A549 (cell line): ENCODE results near the gene ETV3L.

ENCODE experiments used
- EHMT2 ChIP-seq: fragments of 200-600 bp; sonication (generic); IDR thresholded peaks from 2 replicates; pipeline ENCODE4 v1.6.1; 2016; ENCODE audit warnings: antibody characterized with exemption, low read depth, mild to moderate bottlenecking, moderate library complexity
- EP300 ChIP-seq, 2 experiments: fragments of >200 bp; sonication (Bioruptor Twin); formaldehyde crosslinking; IDR thresholded peaks; 2 replicates in 1 of 2; 3 replicates in 1 of 2; pipeline ENCODE4 v1.6.1; 2016 to 2017
- GATA3 ChIP-seq: IDR thresholded peaks from 2 replicates; pipeline ENCODE4 v1.6.1; 2012; ENCODE audit warnings: borderline replicate concordance
- NR3C1 ChIP-seq: fragments of >200 bp; sonication (Bioruptor Twin); formaldehyde crosslinking; IDR thresholded peaks from 3 replicates; pipeline ENCODE4 v1.6.1; 2017
- POLR2A ChIP-seq: IDR thresholded peaks from 2 replicates; pipeline ENCODE4 v1.6.1; 2012; ENCODE audit warnings: mild to moderate bottlenecking, low read length
- SMC3 ChIP-seq: fragments of >200 bp; sonication (Bioruptor Twin); formaldehyde crosslinking; IDR thresholded peaks from 3 replicates; pipeline ENCODE4 v1.6.1; 2018; ENCODE audit warnings: inconsistent platforms
- ZFP36 ChIP-seq: fragments of 450-650 bp; IDR thresholded peaks from 2 replicates; pipeline ENCODE4 v1.6.1; 2014; ENCODE audit warnings: borderline replicate concordance; ENCODE audit not compliant: partially characterized antibody
- TF ChIP-seq, protein P1 (sequence below): fragments of >200 bp; sonication (Bioruptor Twin); formaldehyde crosslinking; IDR thresholded peaks from 3 replicates; pipeline ENCODE4 v1.5.1; 2016
- TF ChIP-seq, protein P2 (sequence below): fragments of 200-600 bp; sonication (generic); IDR thresholded peaks from 2 replicates; pipeline ENCODE4 v1.6.1; 2016; ENCODE audit warnings: antibody characterized with exemption, mild to moderate bottlenecking, moderate library complexity
- TF ChIP-seq, protein P3 (sequence below): fragments of 450-650 bp; IDR thresholded peaks from 2 replicates; pipeline ENCODE4 v1.6.1; 2014; ENCODE audit warnings: antibody characterized with exemption

DNA sequence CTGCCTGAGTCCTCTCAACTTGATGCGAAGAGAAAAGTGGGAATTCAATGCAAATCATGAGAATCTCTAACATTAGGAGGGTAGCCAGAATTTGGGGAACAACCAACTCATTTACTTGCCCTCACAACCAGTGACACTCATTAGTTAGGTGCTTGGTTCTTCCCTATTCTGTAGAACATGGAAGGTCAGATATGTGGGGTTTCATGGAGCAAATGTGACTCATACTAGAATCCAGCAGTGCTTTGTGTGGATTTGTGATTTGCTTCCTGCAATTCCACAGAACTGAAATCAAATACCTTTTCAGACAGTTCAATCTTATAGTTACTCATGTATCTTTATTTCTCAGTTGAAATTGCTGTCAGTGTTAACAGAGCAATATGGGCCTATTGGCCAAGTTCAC, 45.5 kb upstream of the ETV3L start:
- TF ChIP-seq, protein P1, sequence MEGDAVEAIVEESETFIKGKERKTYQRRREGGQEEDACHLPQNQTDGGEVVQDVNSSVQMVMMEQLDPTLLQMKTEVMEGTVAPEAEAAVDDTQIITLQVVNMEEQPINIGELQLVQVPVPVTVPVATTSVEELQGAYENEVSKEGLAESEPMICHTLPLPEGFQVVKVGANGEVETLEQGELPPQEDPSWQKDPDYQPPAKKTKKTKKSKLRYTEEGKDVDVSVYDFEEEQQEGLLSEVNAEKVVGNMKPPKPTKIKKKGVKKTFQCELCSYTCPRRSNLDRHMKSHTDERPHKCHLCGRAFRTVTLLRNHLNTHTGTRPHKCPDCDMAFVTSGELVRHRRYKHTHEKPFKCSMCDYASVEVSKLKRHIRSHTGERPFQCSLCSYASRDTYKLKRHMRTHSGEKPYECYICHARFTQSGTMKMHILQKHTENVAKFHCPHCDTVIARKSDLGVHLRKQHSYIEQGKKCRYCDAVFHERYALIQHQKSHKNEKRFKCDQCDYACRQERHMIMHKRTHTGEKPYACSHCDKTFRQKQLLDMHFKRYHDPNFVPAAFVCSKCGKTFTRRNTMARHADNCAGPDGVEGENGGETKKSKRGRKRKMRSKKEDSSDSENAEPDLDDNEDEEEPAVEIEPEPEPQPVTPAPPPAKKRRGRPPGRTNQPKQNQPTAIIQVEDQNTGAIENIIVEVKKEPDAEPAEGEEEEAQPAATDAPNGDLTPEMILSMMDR, result no peak
- TF ChIP-seq EHMT2, result no peak
- TF ChIP-seq NR3C1, result no peak
- no peak for TF ChIP-seq ZFP36
- TF ChIP-seq EP300 (IDR thresholded peaks at IDR 0.05), result no peak
- TF ChIP-seq, protein P2, sequence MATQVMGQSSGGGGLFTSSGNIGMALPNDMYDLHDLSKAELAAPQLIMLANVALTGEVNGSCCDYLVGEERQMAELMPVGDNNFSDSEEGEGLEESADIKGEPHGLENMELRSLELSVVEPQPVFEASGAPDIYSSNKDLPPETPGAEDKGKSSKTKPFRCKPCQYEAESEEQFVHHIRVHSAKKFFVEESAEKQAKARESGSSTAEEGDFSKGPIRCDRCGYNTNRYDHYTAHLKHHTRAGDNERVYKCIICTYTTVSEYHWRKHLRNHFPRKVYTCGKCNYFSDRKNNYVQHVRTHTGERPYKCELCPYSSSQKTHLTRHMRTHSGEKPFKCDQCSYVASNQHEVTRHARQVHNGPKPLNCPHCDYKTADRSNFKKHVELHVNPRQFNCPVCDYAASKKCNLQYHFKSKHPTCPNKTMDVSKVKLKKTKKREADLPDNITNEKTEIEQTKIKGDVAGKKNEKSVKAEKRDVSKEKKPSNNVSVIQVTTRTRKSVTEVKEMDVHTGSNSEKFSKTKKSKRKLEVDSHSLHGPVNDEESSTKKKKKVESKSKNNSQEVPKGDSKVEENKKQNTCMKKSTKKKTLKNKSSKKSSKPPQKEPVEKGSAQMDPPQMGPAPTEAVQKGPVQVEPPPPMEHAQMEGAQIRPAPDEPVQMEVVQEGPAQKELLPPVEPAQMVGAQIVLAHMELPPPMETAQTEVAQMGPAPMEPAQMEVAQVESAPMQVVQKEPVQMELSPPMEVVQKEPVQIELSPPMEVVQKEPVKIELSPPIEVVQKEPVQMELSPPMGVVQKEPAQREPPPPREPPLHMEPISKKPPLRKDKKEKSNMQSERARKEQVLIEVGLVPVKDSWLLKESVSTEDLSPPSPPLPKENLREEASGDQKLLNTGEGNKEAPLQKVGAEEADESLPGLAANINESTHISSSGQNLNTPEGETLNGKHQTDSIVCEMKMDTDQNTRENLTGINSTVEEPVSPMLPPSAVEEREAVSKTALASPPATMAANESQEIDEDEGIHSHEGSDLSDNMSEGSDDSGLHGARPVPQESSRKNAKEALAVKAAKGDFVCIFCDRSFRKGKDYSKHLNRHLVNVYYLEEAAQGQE, result no peak
- no peak for TF ChIP-seq POLR2A
- TF ChIP-seq, protein P3, sequence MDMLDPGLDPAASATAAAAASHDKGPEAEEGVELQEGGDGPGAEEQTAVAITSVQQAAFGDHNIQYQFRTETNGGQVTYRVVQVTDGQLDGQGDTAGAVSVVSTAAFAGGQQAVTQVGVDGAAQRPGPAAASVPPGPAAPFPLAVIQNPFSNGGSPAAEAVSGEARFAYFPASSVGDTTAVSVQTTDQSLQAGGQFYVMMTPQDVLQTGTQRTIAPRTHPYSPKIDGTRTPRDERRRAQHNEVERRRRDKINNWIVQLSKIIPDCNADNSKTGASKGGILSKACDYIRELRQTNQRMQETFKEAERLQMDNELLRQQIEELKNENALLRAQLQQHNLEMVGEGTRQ, result no peak
- TF ChIP-seq GATA3, result no peak
- TF ChIP-seq SMC3, result no peak
